Tibial artery (tissue), 4 donors: ENCODE measurements around the gene ATAD3A.
"Not testable (repeated sequence)": the region's sequence is repeated elsewhere in the genome, so short reads cannot be mapped to it uniquely, and the experiment has no call there.

Experiments used
- DNase-seq, 2 donors: peaks; one replicate each; pipeline ENCODE4 v3.0.0-alpha.2; 2019
- H3K27ac ChIP-seq, 2 donors: fragments of 200-600 bp; sonication (generic) in 1 of 2; 1 replicate in 1 of 2; 2 replicates in 1 of 2; pipeline ENCODE4 v1.5.1; 2018 to 2019; ENCODE audit warnings: mild to moderate bottlenecking in 1 of 2
- H3K27me3 ChIP-seq, 2 donors: fragments of 200-600 bp; sonication (generic) in 1 of 2; one replicate each; pipeline versions ENCODE4 v1.5.1 to v1.6.0; 2016 to 2019
- H3K36me3 ChIP-seq, 3 donors: fragments of 200-600 bp; sonication (generic) in 2 of 3; one replicate each; pipeline ENCODE4 v1.5.1; 2016 to 2019; ENCODE audit warnings: mild to moderate bottlenecking in 2 of 3
- H3K4me1 ChIP-seq, 4 donors: fragments of 200-600 bp; sonication (generic) in 2 of 4; 1 replicate in 3 of 4; 2 replicates in 1 of 4; pipeline ENCODE4 v1.5.1; 2016 to 2019
- H3K4me3 ChIP-seq, 2 donors: fragments of 200-600 bp; sonication (generic) in 1 of 2; 1 replicate in 1 of 2; 2 replicates in 1 of 2; pipeline ENCODE4 v1.5.1; 2018 to 2019; ENCODE audit warnings: mild to moderate bottlenecking in 2 of 2
- H3K9me3 ChIP-seq, 3 donors: fragments of 200-600 bp; sonication (generic) in 1 of 3; one replicate each; pipeline ENCODE4 v1.5.1; 2016 to 2019
- intact Hi-C: fragments of 100-400 bp; cut with DNase I; formaldehyde crosslinking; loops from one replicate; pipeline ENCODE4 v1.15.0; 2023; ENCODE audit warnings: low total_unique reads
- TF ChIP-seq, protein P1 (sequence below), 2 experiments: fragments of 200-600 bp in 1 of 2; fragments of 450-650 bp in 1 of 2; IDR thresholded peaks; one replicate each; pipeline ENCODE4 v1.5.1; 2017 to 2019; ENCODE audit warnings: antibody characterized with exemption in 2 of 2, mild to moderate bottlenecking in 1 of 2, moderate library complexity in 1 of 2

The ATAD3A gene

DNA sequence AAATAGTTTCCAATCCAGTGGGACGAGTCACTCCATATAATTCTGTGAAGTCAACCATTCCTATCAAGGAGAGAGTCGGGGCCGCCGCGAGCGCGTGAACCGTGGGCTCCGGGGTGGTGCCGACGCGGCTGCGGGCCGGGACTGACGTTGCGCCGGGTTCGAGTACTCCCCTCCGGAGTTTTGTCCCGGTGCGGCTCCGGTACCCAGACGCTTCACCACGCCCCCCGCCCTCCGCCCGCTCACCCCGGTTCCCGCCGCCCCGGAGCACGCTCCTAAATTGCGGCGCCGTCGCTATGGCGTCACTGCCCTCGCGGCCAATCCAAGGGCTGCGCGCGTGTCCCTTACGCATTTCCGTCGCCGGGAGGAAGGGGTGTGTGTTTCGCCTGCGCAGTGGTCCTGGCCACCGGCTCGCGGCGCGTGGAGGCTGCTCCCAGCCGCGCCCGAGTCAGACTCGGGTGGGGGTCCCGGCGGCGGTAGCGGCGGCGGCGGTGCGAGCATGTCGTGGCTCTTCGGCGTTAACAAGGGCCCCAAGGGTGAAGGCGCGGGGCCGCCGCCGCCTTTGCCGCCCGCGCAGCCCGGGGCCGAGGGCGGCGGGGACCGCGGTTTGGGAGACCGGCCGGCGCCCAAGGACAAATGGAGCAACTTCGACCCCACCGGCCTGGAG lies 40.4 kb upstream of the ATAD3A start, which contains the start of gene ATAD3B:
Gene ATAD3B (plus strand): TSS at position 377 of the 664 bp plus-strand sequence. CDS start 120 bp downstream, at position 497.
- peaks cover 0 to 30% (median 23%) of the 10 kb centered on the region in 4 donors for H3K4me1 ChIP-seq
- intact Hi-C loops, result no loop called here
- DNase-seq, result peak; percentile 90 to 96
- H3K27ac ChIP-seq, result peak within 1 kb of the TSS; percentile 83 to 84
- H3K9me3 ChIP-seq, result no peaks in the 10 kb centered on the region
- TF ChIP-seq, protein P1, sequence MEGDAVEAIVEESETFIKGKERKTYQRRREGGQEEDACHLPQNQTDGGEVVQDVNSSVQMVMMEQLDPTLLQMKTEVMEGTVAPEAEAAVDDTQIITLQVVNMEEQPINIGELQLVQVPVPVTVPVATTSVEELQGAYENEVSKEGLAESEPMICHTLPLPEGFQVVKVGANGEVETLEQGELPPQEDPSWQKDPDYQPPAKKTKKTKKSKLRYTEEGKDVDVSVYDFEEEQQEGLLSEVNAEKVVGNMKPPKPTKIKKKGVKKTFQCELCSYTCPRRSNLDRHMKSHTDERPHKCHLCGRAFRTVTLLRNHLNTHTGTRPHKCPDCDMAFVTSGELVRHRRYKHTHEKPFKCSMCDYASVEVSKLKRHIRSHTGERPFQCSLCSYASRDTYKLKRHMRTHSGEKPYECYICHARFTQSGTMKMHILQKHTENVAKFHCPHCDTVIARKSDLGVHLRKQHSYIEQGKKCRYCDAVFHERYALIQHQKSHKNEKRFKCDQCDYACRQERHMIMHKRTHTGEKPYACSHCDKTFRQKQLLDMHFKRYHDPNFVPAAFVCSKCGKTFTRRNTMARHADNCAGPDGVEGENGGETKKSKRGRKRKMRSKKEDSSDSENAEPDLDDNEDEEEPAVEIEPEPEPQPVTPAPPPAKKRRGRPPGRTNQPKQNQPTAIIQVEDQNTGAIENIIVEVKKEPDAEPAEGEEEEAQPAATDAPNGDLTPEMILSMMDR (IDR thresholded peaks at IDR 0.05), result peak in 1 of 2 experiments; percentile 9
- peak within 1 kb of the TSS; percentile 75 to 79 for H3K4me3 ChIP-seq
- peaks cover 0 to under 1% (median under 1%) of the 10 kb centered on the region in 3 donors for H3K36me3 ChIP-seq
- H3K27me3 ChIP-seq, result no peaks in the 10 kb centered on the region

DNA sequence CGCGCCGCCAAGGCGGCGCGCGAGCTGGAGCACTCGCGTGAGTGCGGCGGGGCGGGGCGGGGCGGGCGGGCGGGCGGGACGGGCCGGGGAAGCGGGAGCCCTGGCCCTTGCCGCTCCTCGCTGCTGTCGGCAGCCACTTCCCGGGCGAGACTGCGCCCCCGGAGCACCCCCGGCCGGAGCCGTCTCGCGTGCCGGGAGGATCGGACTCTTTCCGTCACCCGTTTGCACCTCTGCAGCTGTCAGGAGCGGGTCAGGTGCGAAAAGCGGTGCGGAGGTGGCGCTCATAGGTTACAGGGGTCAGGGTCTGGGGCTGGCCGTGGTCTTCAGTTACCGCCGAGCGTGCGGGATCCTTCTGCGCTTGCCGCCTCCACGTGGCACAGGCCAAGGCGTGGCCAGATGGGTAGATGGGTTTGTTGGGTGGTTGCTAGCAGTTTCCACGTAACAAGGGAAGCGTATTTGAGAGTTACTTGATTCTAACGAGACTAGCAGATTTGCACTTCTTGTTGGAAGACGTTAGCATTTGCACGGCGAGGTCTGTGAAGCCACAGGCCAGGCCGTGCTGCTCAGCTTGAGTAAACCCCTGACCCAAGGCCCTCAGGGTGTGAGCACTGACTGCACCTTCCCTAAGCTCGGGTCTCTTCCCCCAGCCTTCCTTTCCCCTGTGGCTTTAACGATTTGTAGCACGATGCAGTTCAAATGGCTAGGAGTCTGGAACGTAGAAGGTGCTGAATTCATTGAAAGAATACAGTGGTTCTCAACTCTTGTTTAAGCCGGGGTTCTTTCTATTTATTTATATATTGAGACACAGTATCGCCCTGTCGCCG lies 39.7 kb upstream of the ATAD3A start:
- H3K27me3 ChIP-seq, intact Hi-C loops, H3K36me3 ChIP-seq, DNase-seq, H3K9me3 ChIP-seq: not testable (repeated sequence)
- Histone ChIP-seq H3K4me3 (peak overlapping the region; percentile 75 to 79), H3K27ac (peak overlapping the region; percentile 83 to 84), H3K4me1 (peaks cover 0 to 30% (median 23%) of the 10 kb centered on the region in 4 donors)

DNA sequence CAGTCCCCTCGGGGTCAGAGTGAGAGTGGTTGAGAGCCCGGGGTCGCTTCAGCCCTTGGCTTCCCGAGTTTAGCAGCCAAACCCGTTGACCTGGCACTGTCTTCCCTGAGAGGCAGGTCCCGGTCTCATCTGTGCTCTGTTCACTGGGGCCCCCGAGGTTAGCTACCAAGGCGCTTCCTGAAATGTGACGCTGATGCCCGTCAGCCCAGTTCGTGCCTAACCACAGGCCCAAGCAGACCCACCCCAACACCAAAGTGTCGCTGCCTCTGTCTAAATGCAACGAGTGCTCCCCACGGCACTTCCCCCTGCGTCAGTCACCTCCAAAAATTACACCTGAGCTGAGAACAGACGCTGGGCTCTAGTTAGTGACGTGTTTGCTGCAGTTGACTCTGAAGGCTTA lies 36.0 kb upstream of the ATAD3A start:
- Histone ChIP-seq H3K4me1 (peaks cover 0 to 22% (median 18%) of the 10 kb centered on the region in 4 donors), H3K36me3 (peaks cover 17 to 37% (median 35%) of the 10 kb centered on the region in 3 donors)
- intact Hi-C loops, H3K9me3 ChIP-seq, H3K27ac ChIP-seq, H3K4me3 ChIP-seq, H3K27me3 ChIP-seq, DNase-seq: not testable (repeated sequence)

DNA sequence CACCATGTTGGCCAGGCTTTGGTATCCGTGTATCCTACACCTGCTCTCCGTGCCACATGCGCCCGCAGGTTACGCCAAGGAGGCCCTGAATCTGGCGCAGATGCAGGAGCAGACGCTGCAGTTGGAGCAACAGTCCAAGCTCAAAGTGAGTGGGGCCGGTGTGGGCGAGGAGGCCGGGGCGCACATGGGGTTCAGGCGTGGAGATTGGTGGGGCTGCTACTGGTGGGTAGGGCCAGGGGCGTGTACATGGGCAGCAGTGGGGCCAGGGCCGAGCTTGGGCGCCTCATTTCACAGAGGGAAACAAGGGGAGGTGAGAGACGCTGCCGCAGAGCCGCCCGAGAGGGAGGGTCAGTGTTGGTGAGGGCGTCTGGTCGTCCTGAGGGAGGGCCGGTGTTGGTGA lies 34.8 kb upstream of the ATAD3A start:
- peaks cover 0 to 22% (median 17%) of the 10 kb centered on the region in 4 donors for H3K4me1 ChIP-seq
- no peak overlapping the region for H3K4me3 ChIP-seq
- no peak overlapping the region for H3K27ac ChIP-seq
- intact Hi-C loops, result no loop called here
- no peaks in the 10 kb centered on the region for H3K9me3 ChIP-seq
- H3K27me3 ChIP-seq, result no peaks in the 10 kb centered on the region
- TF ChIP-seq, protein P1 (IDR thresholded peaks at IDR 0.05), result no peak
- no peak for DNase-seq
- peaks cover 22 to 41% (median 38%) of the 10 kb centered on the region in 3 donors for H3K36me3 ChIP-seq

DNA sequence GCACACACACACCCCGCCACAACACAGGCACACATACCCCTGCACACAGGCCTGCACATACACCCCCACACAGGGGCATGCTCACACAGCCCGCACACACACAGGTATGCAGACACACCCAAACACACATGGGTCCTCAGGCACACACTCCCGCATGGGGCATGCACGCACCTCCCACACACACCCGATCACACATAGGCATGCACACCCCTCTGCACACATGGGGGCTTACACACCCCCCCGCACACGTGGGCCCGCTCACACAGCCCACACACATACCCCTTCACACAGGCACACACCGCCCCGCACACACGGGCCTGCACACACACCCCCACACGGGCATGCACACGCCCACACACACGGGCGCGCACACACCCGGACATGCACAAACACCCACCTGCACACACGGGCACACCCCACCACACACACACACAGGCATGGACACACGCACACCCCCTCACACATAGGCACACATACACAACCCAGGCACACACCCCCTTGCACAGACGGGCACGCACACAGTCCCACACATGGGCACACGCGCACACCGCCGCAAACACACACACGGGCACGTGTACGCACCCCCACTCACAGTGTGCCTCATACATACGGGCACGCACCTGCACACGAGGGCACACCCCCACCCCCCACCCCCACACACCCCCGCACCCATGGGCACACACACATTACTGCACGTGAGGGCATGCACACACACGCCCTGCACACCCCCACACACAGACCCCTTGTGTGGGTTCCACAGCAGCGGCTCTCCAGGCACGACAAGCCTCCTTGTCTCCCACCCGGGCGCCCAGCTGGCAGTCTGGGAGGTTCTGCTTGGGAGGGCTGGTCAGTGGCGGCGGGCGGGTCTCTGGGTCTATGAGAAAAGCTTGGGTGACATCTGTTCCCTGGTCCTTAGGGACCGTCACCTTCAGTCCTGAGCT lies 32.1 kb upstream of the ATAD3A start:
- intact Hi-C loops, result no loop called here
- no peaks in the 10 kb centered on the region for H3K27me3 ChIP-seq
- H3K36me3 ChIP-seq, result peaks cover 38 to 67% (median 60%) of the 10 kb centered on the region in 3 donors
- no peak for DNase-seq
- no peaks in the 10 kb centered on the region for H3K9me3 ChIP-seq
- H3K4me1 ChIP-seq, result no peaks in the 10 kb centered on the region
- H3K4me3 ChIP-seq, result no peak overlapping the region
- TF ChIP-seq, protein P1 (IDR thresholded peaks at IDR 0.05), result no peak
- no peak overlapping the region for H3K27ac ChIP-seq

DNA sequence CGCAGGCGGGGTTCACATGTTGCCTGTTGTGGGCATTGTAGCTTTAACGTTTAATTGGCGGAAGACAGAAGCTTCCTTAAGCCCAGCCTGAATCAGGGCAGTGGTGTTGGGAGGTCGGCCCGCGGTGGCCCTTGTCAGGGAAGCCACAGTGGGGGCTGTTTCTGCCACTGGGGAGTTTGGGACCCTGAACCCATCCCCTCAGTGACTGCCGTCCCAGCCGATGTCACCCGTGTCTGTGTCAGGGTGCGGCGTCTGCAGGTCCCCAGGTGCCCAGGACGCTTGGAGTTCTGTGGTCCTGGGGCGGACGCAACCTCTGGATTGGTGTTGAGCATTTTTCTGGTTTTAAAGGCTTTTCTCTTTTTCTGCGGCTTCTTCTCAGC lies 31.5 kb upstream of the ATAD3A start:
- DNase-seq, H3K4me3 ChIP-seq, H3K27me3 ChIP-seq, H3K27ac ChIP-seq, H3K9me3 ChIP-seq, H3K4me1 ChIP-seq, intact Hi-C loops: not testable (repeated sequence)
- H3K36me3 ChIP-seq, result peaks cover 38 to 74% (median 65%) of the 10 kb centered on the region in 3 donors

DNA sequence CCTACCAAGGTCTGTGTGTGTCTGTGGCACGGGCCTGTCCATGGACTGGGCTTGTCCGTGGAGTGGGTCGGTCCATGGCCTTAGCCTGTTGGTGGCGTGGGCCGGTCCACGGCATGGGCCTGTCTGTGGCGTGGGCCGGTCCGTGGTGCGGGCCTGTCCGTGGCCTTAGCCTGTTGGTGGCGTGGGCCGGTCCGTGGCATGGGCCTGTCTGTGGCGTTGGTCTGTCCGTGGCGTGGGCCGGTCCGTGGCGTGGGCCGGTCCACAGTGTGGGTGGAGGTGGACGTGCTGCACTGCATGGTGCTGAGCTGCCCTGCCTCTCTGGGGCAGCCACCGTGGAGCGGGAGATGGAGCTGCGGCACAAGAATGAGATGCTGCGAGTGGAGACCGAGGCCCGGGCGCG lies 30.2 kb upstream of the ATAD3A start:
- H3K27me3 ChIP-seq, H3K4me1 ChIP-seq, H3K4me3 ChIP-seq, H3K27ac ChIP-seq, intact Hi-C loops, H3K9me3 ChIP-seq, DNase-seq: not testable (repeated sequence)
- H3K36me3 ChIP-seq, result peaks cover 42 to 84% (median 74%) of the 10 kb centered on the region in 3 donors
